Activated effector memory CD4-positive, alpha-beta T cell treated with Interleukin-2 at 50 U/mL for 16 hours (primary cell): Measurements from ENCODE around the gene COL4A2.
"Not testable (repeated sequence)": the region's sequence is repeated elsewhere in the genome, so short reads cannot be mapped to it uniquely, and the experiment has no call there.

Source experiments
- DNase-seq: peaks from one replicate; pipeline ENCODE4 v3.0.0-alpha.2; 2020

The COL4A2 gene

DNA sequence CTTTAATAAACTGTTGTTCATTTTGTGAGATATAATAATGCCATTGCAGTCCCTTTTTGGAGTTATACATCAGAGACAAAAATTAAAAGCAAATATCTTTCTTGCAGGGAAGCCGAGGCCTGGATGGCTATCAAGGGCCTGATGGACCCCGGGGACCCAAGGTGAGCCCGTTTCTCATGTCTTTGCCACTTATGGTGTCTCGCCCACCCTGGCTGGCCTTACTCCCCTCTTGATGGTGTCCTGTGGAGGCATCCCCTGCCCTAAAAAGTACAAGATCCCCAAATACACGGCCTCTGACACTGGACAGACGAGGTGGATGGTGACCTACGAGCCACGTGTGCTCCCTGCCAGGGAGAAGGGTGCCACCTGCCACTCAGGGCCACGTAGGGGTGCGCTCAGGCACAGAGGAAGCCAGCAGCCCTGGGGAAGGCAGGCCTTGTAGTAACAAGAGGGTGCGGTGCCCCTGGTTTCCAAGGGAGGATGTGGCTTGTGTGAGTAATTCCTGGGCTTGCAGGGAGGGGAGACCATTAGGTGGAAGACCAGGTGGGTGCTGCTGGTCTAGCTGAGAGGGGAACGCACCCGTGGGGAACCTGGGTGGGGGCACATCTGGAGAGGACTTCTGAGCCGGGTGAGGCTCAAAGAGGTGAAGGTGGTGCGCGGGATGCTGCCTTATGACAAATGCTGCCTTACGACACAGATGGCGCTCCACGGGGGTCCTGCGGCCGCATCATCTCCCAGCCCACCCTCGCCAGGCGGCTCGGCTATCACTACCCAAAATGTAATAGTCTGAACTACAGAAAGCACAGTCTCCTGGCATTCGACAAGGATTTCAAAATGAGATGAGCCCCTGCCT is 138.9 kb downstream of the COL4A2 start:
- no peak for DNase-seq

DNA sequence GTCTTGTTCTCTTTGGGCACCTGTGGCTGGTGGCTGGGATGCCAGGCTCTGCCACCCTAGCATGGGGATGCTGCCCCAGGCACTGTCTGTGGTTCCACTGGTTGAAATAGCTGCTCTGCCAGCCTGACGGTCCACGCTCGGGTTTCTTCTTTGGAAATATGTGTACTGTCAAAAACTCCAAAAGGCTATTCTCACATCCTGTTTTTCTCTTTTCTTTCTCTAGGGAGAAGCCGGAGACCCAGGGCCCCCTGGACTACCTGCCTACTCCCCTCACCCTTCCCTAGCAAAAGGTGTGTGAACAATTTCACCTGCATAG is 139.4 kb downstream of the COL4A2 start:
- DNase-seq, result no peak

DNA sequence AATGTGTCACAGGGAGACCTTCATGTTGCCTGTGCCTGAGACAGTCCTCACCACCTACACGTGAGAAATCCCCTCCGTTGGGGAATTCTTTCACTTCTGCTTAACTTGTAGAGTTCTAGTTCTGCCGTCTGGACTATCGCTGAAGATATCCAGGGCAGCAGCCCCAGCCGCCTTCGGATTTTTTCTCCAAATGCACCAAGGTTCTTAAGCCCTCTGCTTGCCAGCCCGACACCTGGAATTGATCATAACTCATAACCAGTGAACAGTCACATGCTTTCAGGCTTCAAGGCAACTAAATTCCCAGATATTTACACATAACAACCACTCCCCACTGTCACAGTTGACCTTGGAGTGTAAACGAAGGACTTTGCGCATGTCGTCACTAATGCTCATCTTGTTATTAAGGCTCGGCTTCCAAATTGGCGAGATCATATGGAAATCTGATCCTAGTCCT is 140.0 kb downstream of the COL4A2 start:
- DNase-seq, result no peak

DNA sequence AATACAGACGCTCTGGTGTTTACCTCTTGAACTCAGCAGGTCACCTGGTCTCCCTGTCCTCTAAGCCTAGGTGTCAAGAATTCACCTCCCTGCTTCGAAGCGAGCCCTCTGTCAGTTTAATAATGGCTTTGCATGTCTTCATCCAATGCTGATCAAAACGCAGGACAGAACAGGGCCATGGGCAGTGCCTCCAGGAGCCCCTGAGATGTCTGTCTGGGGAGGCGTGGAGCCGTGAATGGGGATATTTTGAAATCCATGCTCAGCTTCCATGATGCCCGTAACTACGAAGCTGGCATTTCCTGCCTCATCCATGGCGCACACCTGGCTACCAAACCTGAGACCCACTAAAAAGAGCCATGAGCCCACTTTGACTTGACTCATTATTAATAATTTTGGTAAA is 140.7 kb downstream of the COL4A2 start:
- no peak for DNase-seq

GRCh38 chr13:110448230-110448629 is 141.1 kb downstream of the COL4A2 start:
- DNase-seq, result no peak

GRCh38 chr13:110448677-110449076 is 141.6 kb downstream of the COL4A2 start:
- no peak for DNase-seq

GRCh38 chr13:110449219-110450015 is 142.3 kb downstream of the COL4A2 start:
- no peak for DNase-seq

GRCh38 chr13:110450016-110450900 is 143.2 kb downstream of the COL4A2 start:
- no peak for DNase-seq

DNA sequence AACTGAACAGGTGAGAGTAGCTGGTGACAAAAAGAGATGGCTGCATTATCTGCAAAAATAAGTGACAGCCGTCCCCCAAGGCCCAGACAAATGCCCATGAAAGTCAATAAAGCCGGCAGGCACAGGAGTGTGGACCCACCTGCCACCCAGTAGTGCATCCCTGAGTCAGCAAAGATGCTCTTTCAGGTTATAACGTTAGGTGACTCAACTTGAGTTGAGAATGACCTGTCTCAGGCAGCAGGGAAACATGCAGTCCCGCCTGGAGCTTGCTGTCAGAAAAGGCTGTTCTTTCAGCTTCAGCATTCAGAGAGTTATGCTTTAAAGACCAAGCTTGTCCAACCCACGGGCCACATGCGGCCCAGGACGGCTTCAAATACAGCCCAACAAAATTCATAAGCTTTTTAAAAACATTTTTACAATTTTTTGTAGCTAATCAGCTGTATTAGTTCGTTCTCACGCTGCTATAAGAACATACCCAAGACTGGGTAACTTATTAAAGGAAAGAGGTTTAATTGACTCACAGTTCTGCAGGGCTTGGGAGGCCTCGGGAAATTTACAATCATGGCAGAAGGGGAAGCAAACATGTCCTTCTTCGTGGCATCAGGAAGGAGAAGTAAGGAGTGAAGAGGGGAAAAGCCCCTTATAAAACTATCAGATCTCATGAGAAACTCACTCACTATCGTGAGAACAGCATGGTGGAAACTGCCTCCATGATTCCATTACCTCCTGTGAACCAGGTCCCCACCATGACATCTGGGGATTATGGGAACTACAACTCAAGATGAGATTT is 144.1 kb downstream of the COL4A2 start:
- DNase-seq, result no peak

DNA sequence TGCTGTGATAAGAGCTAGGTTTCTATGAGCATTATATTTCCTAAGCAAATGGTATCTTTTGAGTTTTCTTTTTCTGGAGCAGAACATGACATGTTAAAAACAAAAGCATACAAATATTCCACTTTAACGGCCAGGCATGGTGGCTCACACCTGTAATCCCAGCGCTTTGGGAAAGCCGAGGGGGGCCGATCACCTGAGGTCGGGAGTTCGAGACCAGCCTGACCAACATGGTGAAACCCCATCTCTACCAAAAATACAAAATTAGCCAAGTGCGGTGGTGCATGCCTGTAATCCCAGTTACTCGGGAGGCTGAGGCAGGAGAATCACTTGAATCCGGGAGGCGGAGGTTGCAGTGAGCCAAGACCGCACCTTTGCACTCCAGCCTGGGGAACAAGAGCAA is 146.0 kb downstream of the COL4A2 start:
- not testable (repeated sequence) for DNase-seq

- no peak for DNase-seq
These were observed 146.7 kb downstream of the COL4A2 start for GRCh38 chr13:110453797-110454196.

- DNase-seq, result no peak
These were observed 147.3 kb downstream of the COL4A2 start for GRCh38 chr13:110454227-110454859.

DNA sequence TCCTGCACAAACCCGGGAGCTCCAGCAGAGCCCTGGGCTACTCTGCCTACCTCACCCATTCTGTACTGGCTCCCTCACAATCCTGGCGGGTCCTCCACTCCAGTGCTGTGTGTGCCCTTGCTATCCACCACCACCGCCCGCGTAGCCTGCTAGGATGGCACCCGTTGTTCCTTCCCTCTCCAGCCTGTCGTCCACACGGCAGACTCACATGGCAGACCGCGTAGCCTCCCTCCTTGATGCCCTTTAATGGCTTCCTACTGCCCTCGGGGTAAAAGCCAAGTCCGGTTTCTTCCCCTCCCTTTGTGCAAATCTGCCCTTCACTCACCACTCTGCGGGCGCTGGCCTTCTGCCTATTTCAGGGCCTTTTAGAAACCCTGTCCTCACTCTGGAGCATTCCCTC is 147.9 kb downstream of the COL4A2 start:
- DNase-seq, result no peak

DNA sequence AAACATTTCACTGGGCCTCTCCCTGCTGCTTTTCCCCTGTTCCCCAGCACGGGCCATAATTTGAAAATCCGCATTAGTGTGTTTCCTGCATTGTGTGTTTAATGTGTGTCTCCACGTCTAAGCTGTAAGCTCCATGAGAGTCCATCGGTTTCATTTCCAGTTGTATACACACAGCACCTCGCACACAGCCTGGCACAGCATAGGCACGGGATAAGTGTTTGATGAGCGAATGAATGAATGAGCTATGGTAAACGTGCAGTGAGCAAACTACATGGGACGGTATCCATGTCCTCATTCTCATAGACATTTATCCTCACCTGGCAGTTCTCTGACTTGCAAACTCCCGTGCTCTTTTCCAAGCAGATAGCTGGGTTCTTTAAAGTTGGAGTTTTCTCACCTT is 148.4 kb downstream of the COL4A2 start:
- no peak for DNase-seq

DNA sequence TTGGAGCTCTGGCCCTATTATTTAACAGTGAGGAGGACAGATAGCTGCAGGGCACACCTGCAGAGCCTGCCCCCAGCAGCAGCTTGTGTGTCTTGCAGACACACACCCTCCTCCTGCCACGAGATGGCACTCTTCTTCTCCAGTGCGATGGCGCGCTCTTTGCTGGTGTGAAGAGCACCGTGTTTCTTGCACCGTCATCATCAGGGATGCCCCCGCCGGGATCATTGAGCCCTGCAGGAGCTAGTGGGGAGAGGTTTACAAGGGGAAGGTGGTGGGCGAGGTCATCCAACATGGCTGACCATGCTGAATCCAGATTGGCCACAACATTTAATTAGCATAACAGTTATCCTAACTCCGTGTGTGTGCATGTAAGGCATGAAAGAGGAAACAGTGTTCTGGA is 148.9 kb downstream of the COL4A2 start:
- peak; percentile 34 for DNase-seq

DNA sequence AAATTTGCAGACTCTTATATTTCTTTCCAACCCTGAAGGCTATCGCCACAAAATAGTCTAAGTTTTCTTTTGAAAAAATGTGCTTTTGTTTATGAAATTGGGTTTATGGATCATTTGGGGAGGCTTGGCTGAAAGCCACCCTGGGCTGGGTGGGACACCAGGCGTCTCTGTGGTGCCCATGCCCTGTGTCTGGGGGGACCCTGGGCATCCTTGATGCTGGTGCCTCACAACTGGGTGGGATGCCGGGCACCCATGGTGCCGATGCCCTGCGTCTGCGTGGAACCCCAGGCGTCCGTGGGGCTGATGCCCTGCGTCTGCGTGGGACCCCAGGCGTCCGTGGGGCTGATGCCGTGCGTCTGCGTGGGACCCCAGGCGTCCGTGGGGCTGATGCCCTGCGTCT is 149.5 kb downstream of the COL4A2 start:
- no peak for DNase-seq

- no peak for DNase-seq
These were observed 150.3 kb downstream of the COL4A2 start for GRCh38 chr13:110457361-110457760.

- DNase-seq, result no peak
These were observed 150.9 kb downstream of the COL4A2 start for GRCh38 chr13:110458017-110458416.

- DNase-seq, result no peak
These were observed 151.7 kb downstream of the COL4A2 start for GRCh38 chr13:110458594-110459365.

GRCh38 chr13:110462091-110462490 is 155.0 kb downstream of the COL4A2 start:
- no peak for DNase-seq

DNA sequence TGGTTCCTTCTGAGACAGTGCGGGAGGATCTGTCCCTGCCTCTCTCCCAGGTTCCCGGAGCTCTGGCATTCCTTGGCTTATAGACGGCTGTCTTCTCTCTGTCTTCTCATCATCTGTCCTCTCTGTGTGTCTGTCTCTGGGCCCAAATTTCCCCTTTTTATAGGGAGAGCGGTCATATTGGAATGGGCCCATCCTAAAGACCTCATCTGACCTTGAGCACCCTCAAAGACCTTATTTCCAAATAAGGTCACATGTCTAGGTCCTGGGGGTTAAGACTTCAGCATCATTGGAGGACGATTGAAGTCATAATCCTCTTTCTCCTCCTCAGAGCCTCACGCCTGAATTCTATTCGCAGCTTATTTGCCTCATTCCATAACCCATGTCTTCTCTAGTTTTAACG is 156.1 kb downstream of the COL4A2 start:
- DNase-seq, result no peak
